PC-9 (cell line): ENCODE measurements around the gene GABRR2. TPM values are rescaled to one million over a fixed set of nuclear protein-coding genes. Genes with fewer than 3 reads are reported as not detected.

Experiments used
- BruUV-seq: library from RNA; stranded (reverse); fragments of 400-500 nt; replicated peaks from 2 replicates; lab custom pipeline; 2021; lab: Mats Ljungman, UMichigan
- CTCF ChIA-PET: fragments of 300-600 bp; sonication (Branson Sonifier 250); formaldehyde crosslinking; loops from one replicate; lab custom pipeline; 2022; ENCODE audit warnings: antibody characterized with exemption; lab: Charles Lee
- POLR2A ChIA-PET: fragments of 300-600 bp; sonication (Branson Sonifier 250); formaldehyde crosslinking; loops from one replicate; lab custom pipeline; 2022; ENCODE audit warnings: antibody characterized with exemption; ENCODE audit not compliant: unreplicated experiment; lab: Charles Lee
- DNase-seq, 2 experiments: peaks; one replicate each; pipeline versions ENCODE4 v3.0.0 to v3.0.0-alpha.2; 2015 to 2022; ENCODE audit warnings: mixed read lengths in 1 of 2
- H2AFZ ChIP-seq: fragments of 200-600 bp; sonication (generic); 2 replicates; pipeline ENCODE4 v1.8.1; 2017; ENCODE audit warnings: antibody characterized with exemption
- H3F3A ChIP-seq: fragments of 200-600 bp; sonication (generic); 2 replicates; pipeline ENCODE4 v1.8.1; 2017; ENCODE audit warnings: antibody characterized with exemption, mild to moderate bottlenecking, low read depth; ENCODE audit not compliant: insufficient read depth
- H3K27ac ChIP-seq: fragments of 200-600 bp; sonication (generic); 2 replicates; pipeline ENCODE4 v1.6.1; 2016; ENCODE audit warnings: mixed run types
- H3K27me3 ChIP-seq: fragments of 200-600 bp; sonication (generic); 2 replicates; pipeline ENCODE4 v1.6.1; 2016; ENCODE audit warnings: low read depth, mixed run types; ENCODE audit not compliant: insufficient read depth
- H3K36me3 ChIP-seq: fragments of 200-600 bp; sonication (generic); 2 replicates; pipeline ENCODE4 v1.6.1; 2016; ENCODE audit warnings: low read depth, mixed run types
- H3K4me1 ChIP-seq: fragments of 200-600 bp; sonication (generic); replicated peaks from 2 replicates; pipeline ENCODE4 v1.6.1; 2016; ENCODE audit warnings: mixed run types; ENCODE audit not compliant: insufficient read depth
- H3K4me2 ChIP-seq: fragments of 200-600 bp; sonication (generic); 2 replicates; pipeline ENCODE4 v1.6.1; 2017; ENCODE audit warnings: mixed run types
- H3K4me3 ChIP-seq: fragments of 200-600 bp; sonication (generic); 2 replicates; pipeline ENCODE4 v1.6.1; 2016; ENCODE audit warnings: mixed run types
- H3K79me2 ChIP-seq: fragments of 200-600 bp; sonication (generic); 2 replicates; pipeline ENCODE4 v1.6.1; 2017; ENCODE audit warnings: low read depth, mixed run types
- H3K9me2 ChIP-seq: fragments of 200-600 bp; sonication (generic); 2 replicates; pipeline ENCODE4 v1.8.1; 2017; ENCODE audit warnings: mild to moderate bottlenecking; ENCODE audit not compliant: insufficient read depth
- H3K9me3 ChIP-seq: fragments of 200-600 bp; sonication (generic); 2 replicates; pipeline ENCODE4 v1.8.1; 2016; ENCODE audit warnings: low read depth; ENCODE audit not compliant: insufficient read depth
- H4K20me1 ChIP-seq: fragments of 200-600 bp; sonication (generic); 2 replicates; pipeline ENCODE4 v1.8.1; 2017; ENCODE audit not compliant: insufficient read depth
- CTCF ChIP-seq: fragments of 200-600 bp; sonication (generic); conservative IDR thresholded peaks from 2 replicates; pipeline ENCODE4 v1.6.1; 2017; ENCODE audit warnings: mixed run types, antibody characterized with exemption, mild to moderate bottlenecking, moderate library complexity
- EZH2 ChIP-seq: fragments of 200-600 bp; sonication (generic); IDR thresholded peaks from 2 replicates; pipeline ENCODE4 v1.8.0; 2017; ENCODE audit warnings: antibody characterized with exemption, low read depth
- intact Hi-C: fragments of 100-400 bp; cut with micrococcal nuclease; formaldehyde crosslinking; loops from one replicate; pipeline ENCODE4 v1.10.0; 2022; ENCODE audit not compliant: unreplicated experiment
- total RNA-seq: library from RNA; stranded (reverse); gene quantifications from 2 replicates; pipeline ENCODE4 v1.2.3, GENCODE V29; 2021

Gene GABRR2
- total RNA-seq, 1 experiment from 2014 or later = 0.52 TPM

GRCh38 chr6:89323511-89323971 is 8.4 kb upstream of the GABRR2 start:
- POLR2A ChIA-PET = no interaction called here
- H3K9me2 ChIP-seq = no peaks in the 10 kb centered on the region
- no peaks in the 10 kb centered on the region for H3K4me1 ChIP-seq
- H3K27ac ChIP-seq = no peak overlapping the region
- H3K27me3 ChIP-seq = no peaks in the 10 kb centered on the region
- no peak overlapping the region for H3K4me2 ChIP-seq
- H3K9me3 ChIP-seq = no peaks in the 10 kb centered on the region
- H3K79me2 ChIP-seq = no peaks in the 10 kb centered on the region
- no TSS peak for BruUV-seq
- no peaks in the 10 kb centered on the region for H3K36me3 ChIP-seq
- no peak for DNase-seq
- CTCF ChIA-PET = no interaction called here
- H4K20me1 ChIP-seq = no peaks in the 10 kb centered on the region
- H2AFZ ChIP-seq = no peak overlapping the region
- TF ChIP-seq CTCF (no peak), EZH2 (no peak)
- intact Hi-C loops = no loop called here
- no peak overlapping the region for H3K4me3 ChIP-seq
- H3F3A ChIP-seq = no peaks in the 10 kb centered on the region

GRCh38 chr6:89321131-89321970 is 6.3 kb upstream of the GABRR2 start:
- Histone ChIP-seq H3K9me3 (no peaks in the 10 kb centered on the region), H3K4me2 (no peak overlapping the region), H3K79me2 (no peaks in the 10 kb centered on the region), H2AFZ (no peak overlapping the region), H4K20me1 (no peaks in the 10 kb centered on the region), H3K9me2 (no peaks in the 10 kb centered on the region), H3F3A (no peaks in the 10 kb centered on the region), H3K27me3 (no peaks in the 10 kb centered on the region), H3K36me3 (no peaks in the 10 kb centered on the region), H3K4me3 (no peak overlapping the region), H3K27ac (no peak overlapping the region), H3K4me1 (no peaks in the 10 kb centered on the region)
- TF ChIP-seq EZH2 (no peak), CTCF (no peak)
- CTCF ChIA-PET = no interaction called here
- POLR2A ChIA-PET = no interaction called here
- BruUV-seq = no TSS peak
- intact Hi-C loops = no loop called here
- DNase-seq = no peak

- DNase-seq = no peak
- no peaks in the 10 kb centered on the region for H3K9me3 ChIP-seq
- intact Hi-C loops = no loop called here
- no peaks in the 10 kb centered on the region for H3K36me3 ChIP-seq
- BruUV-seq = no TSS peak
- H3K27ac ChIP-seq = no peak overlapping the region
- H3K27me3 ChIP-seq = no peaks in the 10 kb centered on the region
- H3K79me2 ChIP-seq = no peaks in the 10 kb centered on the region
- ChIA-PET POLR2A (no interaction called here), CTCF (no interaction called here)
- no peaks in the 10 kb centered on the region for H4K20me1 ChIP-seq
- no peaks in the 10 kb centered on the region for H3F3A ChIP-seq
- H3K4me2 ChIP-seq = no peak overlapping the region
- no peaks in the 10 kb centered on the region for H3K9me2 ChIP-seq
- H2AFZ ChIP-seq = no peak overlapping the region
- H3K4me3 ChIP-seq = no peak overlapping the region
- TF ChIP-seq CTCF (no peak), EZH2 (no peak)
- no peaks in the 10 kb centered on the region for H3K4me1 ChIP-seq
These were observed 5.0 kb upstream of the GABRR2 start for GRCh38 chr6:89320012-89320559.
